CD4-positive, alpha-beta memory T cell (primary cell): Measurements from ENCODE around the gene LRIG1. TPM values are rescaled to one million over a fixed set of nuclear protein-coding genes. Genes with fewer than 3 reads are reported as not detected.

Source experiments
- CTCF ChIA-PET: fragments of 350-600 bp; sonication (Branson Sonifier 250); formaldehyde crosslinking; loops from one replicate; lab custom pipeline; 2021; ENCODE audit warnings: inconsistent platforms; ENCODE audit not compliant: partially characterized antibody; lab: Charles Lee
- POLR2A ChIA-PET: fragments of 350-600 bp; sonication (Branson Sonifier 250); formaldehyde crosslinking; loops from one replicate; lab custom pipeline; 2021; ENCODE audit not compliant: partially characterized antibody; lab: Charles Lee
- DNase-seq, 5 donors: peaks; one replicate each; pipeline versions ENCODE4 v3.0.0 to v3.0.0-alpha.2; 2020 to 2022; ENCODE audit warnings: mixed read lengths in 1 of 5
- H3K27ac ChIP-seq: one replicate; pipeline ENCODE4 v1.7.0; 2013; ENCODE audit warnings: low read depth, low read length
- H3K27me3 ChIP-seq: 2 replicates; pipeline ENCODE4 v1.7.0; 2013; ENCODE audit warnings: mild to moderate bottlenecking, low read length, moderate library complexity; ENCODE audit not compliant: insufficient read depth
- H3K36me3 ChIP-seq: 2 replicates; pipeline ENCODE4 v1.7.0; 2013; ENCODE audit warnings: mild to moderate bottlenecking, low read length, moderate library complexity; ENCODE audit not compliant: insufficient read depth
- H3K4me1 ChIP-seq: 2 replicates; pipeline ENCODE4 v1.7.0; 2013; ENCODE audit warnings: mild to moderate bottlenecking, low read length, moderate library complexity; ENCODE audit not compliant: insufficient read depth
- H3K4me3 ChIP-seq, 2 donors: one replicate each; pipeline ENCODE4 v1.7.0; 2013; ENCODE audit warnings: low read length in 2 of 2, mild to moderate bottlenecking in 1 of 2
- H3K9me3 ChIP-seq, 2 donors: one replicate each; pipeline ENCODE4 v1.7.0; 2013; ENCODE audit warnings: low read length in 2 of 2, control low read depth in 1 of 2; ENCODE audit not compliant: control insufficient read depth in 1 of 2
- H3K27ac Mint-ChIP-seq, 7 donors: one replicate each; pipeline ENCODE4 v1.8.0; 2020 to 2021; ENCODE audit warnings: mixed read lengths in 7 of 7, mild to moderate bottlenecking in 6 of 7, inconsistent platforms in 3 of 7, moderate library complexity in 3 of 7
- H3K27me3 Mint-ChIP-seq, 2 donors: one replicate each; pipeline ENCODE4 v1.8.0; 2020 to 2021; ENCODE audit warnings: mixed read lengths in 2 of 2
- H3K36me3 Mint-ChIP-seq, 2 donors: one replicate each; pipeline ENCODE4 v1.8.0; 2020 to 2021; ENCODE audit warnings: mixed read lengths in 2 of 2, inconsistent platforms in 1 of 2, mild to moderate bottlenecking in 1 of 2
- H3K4me1 Mint-ChIP-seq, 4 donors: one replicate each; pipeline ENCODE4 v1.8.0; 2020 to 2021; ENCODE audit warnings: mixed read lengths in 4 of 4, mild to moderate bottlenecking in 1 of 4
- H3K4me3 Mint-ChIP-seq, 8 donors: one replicate each; pipeline ENCODE4 v1.8.0; 2020 to 2021; ENCODE audit warnings: mixed read lengths in 8 of 8, mild to moderate bottlenecking in 7 of 8, moderate library complexity in 6 of 8, inconsistent platforms in 3 of 8
- H3K9me3 Mint-ChIP-seq, 8 donors: one replicate each; pipeline ENCODE4 v1.8.0; 2020 to 2021; ENCODE audit warnings: mixed read lengths in 8 of 8, mild to moderate bottlenecking in 5 of 8, inconsistent platforms in 3 of 8, moderate library complexity in 1 of 8
- intact Hi-C: fragments of 100-400 bp; cut with micrococcal nuclease; formaldehyde crosslinking; loops from one replicate; pipeline ENCODE4 v1.15.1; 2023
- polyA plus RNA-seq, 2 donors: library from polyadenylated mRNA; unstranded; fragments of 300-500 nt; fragmentation: Illumina TruSeq; gene quantifications; one replicate each; pipeline ENCODE4 v1.2.3, GENCODE V29; 2021
- total RNA-seq, 2 experiments: library from RNA; stranded (reverse); gene quantifications; one replicate each; pipeline ENCODE4 v1.2.3, GENCODE V29; 2021

The LRIG1 gene
- total and polyA plus RNA-seq, 4 experiments from 2014 or later = 28.6 to 71.7 (median 62.4) TPM

DNA sequence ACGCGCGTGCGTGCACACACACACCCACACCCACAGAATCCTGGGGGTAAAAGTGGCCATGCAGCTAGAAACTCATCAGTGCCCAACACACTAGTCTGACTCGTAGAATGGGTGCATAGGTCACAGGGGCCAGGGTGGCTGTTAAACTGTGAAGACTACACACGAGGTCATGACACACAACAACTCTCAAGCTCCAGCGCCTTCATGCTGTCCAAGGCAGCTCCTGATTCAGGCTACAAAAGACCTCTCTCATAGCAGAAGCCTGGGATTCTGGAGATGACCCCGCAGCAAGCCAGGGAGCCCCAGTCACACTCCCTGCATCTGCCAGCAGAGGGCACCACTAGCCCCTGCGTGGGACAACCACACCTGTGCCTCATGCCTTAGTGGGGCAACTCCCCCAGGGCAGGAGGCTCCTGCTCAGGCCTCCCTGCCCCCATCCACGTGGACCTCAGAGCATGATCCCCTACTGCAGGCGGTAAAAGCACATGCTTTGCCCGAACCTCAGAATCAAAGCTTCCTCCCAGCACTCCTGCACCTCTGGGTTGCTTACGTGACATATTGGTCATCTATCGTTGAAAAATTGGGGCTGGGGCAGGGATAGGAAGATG, 93.1 kb downstream of the LRIG1 start:
- Mint-ChIP-seq H3K36me3 (peaks cover 52 to 77% of the 10 kb centered on the region in 2 donors), H3K27me3 (no peaks in the 10 kb centered on the region), H3K9me3 (no peaks in the 10 kb centered on the region), H3K4me3 (no peak overlapping the region), H3K27ac (peak overlapping the region in 6 of 7 donors; percentile 37 to 76 (median 48)), H3K4me1 (peaks cover 0 to 4% (median 2%) of the 10 kb centered on the region in 4 donors)
- no peaks in the 10 kb centered on the region for H3K27me3 ChIP-seq
- H3K36me3 ChIP-seq = peaks cover 83% of the 10 kb centered on the region
- peak; percentile 67 to 75 (median 70) for DNase-seq
- H3K9me3 ChIP-seq = no peaks in the 10 kb centered on the region
- H3K4me3 ChIP-seq = no peak overlapping the region
- H3K27ac ChIP-seq = no peak overlapping the region
- intact Hi-C loops = loop anchor here (1.0 to 5.0 kb wide), 4 partner anchors 75 to 409 kb away; partner anchors contain the start of gene LRIG1
- ChIA-PET CTCF (interaction anchor here (0.6 to 7.8 kb wide), 69 partner anchors 10 to 411 kb away, joined by 3 to 187 read pairs (median 5); no protein-coding TSS in a partner anchor), POLR2A (interaction anchor here (1.0 to 1.7 kb wide), 5 partner anchors 13 to 105 kb away, joined by 3 to 8 read pairs (median 5); no protein-coding TSS in a partner anchor)
- no peaks in the 10 kb centered on the region for H3K4me1 ChIP-seq

DNA sequence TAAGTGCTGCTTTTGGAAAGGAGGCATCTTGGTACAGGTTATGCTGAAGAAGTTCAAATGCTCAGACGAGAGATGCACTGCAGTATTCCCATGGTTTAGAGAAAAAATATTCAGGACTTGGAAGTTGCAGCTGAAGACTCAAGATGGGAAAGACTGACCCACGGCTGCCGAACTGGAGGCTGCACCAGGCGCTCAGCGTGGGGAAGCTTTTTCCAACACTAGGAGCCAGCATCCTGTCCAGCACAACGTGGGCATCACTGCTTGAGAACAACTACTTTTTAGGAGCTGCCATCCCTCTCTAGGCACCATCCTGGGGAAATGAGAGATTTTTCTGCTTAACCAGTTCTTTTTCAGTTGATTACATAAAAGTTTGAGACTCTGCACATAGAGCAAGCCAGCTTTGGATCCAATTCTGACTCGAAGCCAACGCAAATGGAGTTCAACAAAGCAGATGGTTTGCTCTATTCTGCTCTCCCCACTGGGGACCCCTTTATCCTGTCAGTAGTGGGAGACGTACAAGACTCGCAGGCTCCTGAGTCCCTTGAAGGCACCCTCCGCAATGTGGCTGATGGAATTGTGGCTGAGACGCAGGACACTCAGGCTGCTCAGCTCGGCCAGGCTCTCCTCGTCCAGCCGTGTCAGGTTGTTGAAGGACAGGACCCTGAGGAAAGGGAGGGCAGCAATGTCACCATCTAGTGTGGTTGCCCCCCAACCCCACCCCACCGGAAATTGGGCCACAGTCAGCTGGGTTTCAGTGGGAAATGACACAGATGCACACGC, 93.8 kb downstream of the LRIG1 start:
- H3K36me3 ChIP-seq = peaks cover 81% of the 10 kb centered on the region
- H3K4me3 ChIP-seq = no peak overlapping the region
- Mint-ChIP-seq H3K27me3 (no peaks in the 10 kb centered on the region), H3K27ac (peak overlapping the region in 1 of 7 donors; percentile 47), H3K4me3 (no peak overlapping the region), H3K9me3 (no peaks in the 10 kb centered on the region), H3K4me1 (peaks cover 0 to 4% (median 2%) of the 10 kb centered on the region in 4 donors), H3K36me3 (peaks cover 51 to 75% of the 10 kb centered on the region in 2 donors)
- POLR2A ChIA-PET = interaction anchor here (1.0 to 1.7 kb wide), 2 partner anchors 12 to 105 kb away, joined by 3 to 5 read pairs; no protein-coding TSS in a partner anchor
- intact Hi-C loops = loop anchor here (1.0 to 5.0 kb wide), 4 partner anchors 75 to 409 kb away; partner anchors contain the start of gene LRIG1
- CTCF ChIA-PET = interaction anchor here (0.6 to 7.8 kb wide), 52 partner anchors 9 to 412 kb away, joined by 3 to 187 read pairs (median 5); no protein-coding TSS in a partner anchor
- H3K4me1 ChIP-seq = no peaks in the 10 kb centered on the region
- no peak overlapping the region for H3K27ac ChIP-seq
- H3K9me3 ChIP-seq = no peaks in the 10 kb centered on the region
- DNase-seq = no peak
- H3K27me3 ChIP-seq = no peaks in the 10 kb centered on the region

DNA sequence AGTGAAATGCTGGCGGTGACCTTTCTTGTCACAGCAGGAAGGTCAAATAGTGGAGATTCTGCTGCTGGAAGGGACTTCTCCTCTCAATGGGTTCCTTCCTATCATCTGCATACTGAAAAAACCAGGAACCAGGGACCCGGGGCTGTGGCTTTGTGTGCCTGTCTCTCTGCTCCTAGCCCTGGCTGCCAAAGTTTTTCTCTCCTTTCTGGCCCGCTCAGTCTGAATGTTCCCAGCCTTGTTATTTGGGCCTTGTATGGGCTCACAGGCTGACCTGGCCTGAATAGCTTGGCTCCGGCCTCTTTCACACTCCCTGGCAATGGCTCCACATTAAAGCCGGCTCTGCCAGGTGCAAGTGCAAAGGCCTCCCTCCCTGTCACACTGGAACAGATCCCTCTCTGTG, 94.7 kb downstream of the LRIG1 start:
- DNase-seq = no peak
- H3K27me3 Mint-ChIP-seq = no peaks in the 10 kb centered on the region
- ChIA-PET POLR2A (interaction anchor here (1.7 kb wide), 1 partner anchor 12 kb away, joined by 5 read pairs; no protein-coding TSS in a partner anchor), CTCF (interaction anchor here (1.1 to 7.8 kb wide), 11 partner anchors 13 to 413 kb away, joined by 3 to 187 read pairs (median 21); no protein-coding TSS in a partner anchor)
- no peak overlapping the region for H3K27ac Mint-ChIP-seq
- Histone ChIP-seq H3K4me1 (no peaks in the 10 kb centered on the region), H3K36me3 (peaks cover 79% of the 10 kb centered on the region), H3K27me3 (no peaks in the 10 kb centered on the region), H3K27ac (no peak overlapping the region), H3K4me3 (no peak overlapping the region), H3K9me3 (no peaks in the 10 kb centered on the region)
- H3K36me3 Mint-ChIP-seq = peaks cover 45 to 75% of the 10 kb centered on the region in 2 donors
- no peak overlapping the region for H3K4me3 Mint-ChIP-seq
- peaks cover 0 to 5% (median 2%) of the 10 kb centered on the region in 4 donors for H3K4me1 Mint-ChIP-seq
- intact Hi-C loops = loop anchor here (5.0 kb wide), 1 partner anchor 76 kb away; no protein-coding TSS in a partner anchor
- no peaks in the 10 kb centered on the region for H3K9me3 Mint-ChIP-seq

DNA sequence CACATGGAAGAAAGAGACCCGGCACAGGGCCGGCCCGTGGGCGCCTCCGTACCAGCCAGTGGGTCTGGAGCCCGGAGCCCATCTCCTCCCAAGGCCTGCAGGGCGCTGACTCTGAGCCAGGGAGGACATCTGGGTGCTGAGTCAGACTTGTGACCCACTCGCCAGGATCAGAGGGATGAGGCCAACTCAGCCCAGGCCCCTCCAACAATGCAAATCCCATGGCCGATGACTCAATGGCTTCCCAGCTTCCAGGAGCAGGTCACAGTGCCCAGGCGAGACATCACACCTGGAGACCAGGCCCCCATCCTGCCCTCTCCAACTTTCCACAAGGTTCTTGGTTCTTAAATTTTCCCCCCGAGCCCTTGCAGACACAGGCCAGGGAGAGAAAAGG, 95.1 kb downstream of the LRIG1 start:
- Mint-ChIP-seq H3K27ac (no peak overlapping the region), H3K9me3 (no peaks in the 10 kb centered on the region), H3K4me3 (no peak overlapping the region), H3K36me3 (peaks cover 44 to 71% of the 10 kb centered on the region in 2 donors), H3K27me3 (no peaks in the 10 kb centered on the region), H3K4me1 (peaks cover 0 to 6% (median 2%) of the 10 kb centered on the region in 4 donors)
- intact Hi-C loops = loop anchor here (5.0 kb wide), 1 partner anchor 77 kb away; no protein-coding TSS in a partner anchor
- Histone ChIP-seq H3K27me3 (no peaks in the 10 kb centered on the region), H3K9me3 (no peaks in the 10 kb centered on the region), H3K27ac (no peak overlapping the region), H3K4me1 (no peaks in the 10 kb centered on the region), H3K36me3 (peaks cover 75% of the 10 kb centered on the region), H3K4me3 (no peak overlapping the region)
- POLR2A ChIA-PET = interaction anchor here (1.7 kb wide), 1 partner anchor 11 kb away, joined by 5 read pairs; no protein-coding TSS in a partner anchor
- CTCF ChIA-PET = interaction anchor here (1.9 to 7.8 kb wide), 7 partner anchors 28 to 414 kb away, joined by 4 to 187 read pairs (median 23); no protein-coding TSS in a partner anchor
- DNase-seq = no peak

DNA sequence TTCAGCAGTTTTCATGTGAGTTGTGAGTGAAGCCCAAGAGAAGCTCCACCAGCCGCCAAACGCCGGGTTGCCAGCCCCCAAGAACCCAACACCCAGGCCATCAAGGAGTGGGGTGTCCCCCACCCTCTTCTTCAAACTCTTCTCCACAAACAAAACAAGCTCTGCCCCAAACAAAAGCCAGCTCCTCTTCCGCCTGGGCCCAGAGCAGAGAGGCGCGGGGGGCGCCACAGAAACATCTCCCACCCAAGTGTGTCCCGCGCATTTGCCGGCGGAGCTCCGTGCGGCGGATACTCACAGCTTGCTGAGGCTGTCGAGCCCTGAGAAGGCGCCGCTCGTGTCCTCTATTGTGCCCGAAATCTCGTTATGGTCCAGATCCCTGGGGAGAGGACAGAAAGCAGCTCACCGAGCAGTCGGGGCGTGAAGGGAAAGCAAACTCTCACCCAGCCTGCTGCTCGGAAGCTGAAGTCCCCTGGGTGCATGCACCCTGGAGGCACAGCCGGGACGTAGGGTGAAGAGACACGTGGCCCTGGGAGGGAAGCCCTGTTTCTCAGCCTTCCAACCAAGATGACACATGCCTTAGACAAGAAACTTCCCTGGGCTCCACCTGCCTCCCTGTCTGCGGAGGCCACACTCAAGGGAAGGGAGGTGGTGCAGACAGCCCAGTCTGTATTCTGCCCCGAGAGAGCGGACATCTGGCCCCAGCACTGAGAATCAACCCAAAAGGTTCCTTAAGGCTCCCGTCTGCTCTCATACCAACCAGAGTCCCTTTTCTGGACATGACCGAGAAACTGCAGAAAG, 95.7 kb downstream of the LRIG1 start:
- intact Hi-C loops = loop anchor here (5.0 kb wide), 1 partner anchor 77 kb away; no protein-coding TSS in a partner anchor
- POLR2A ChIA-PET = interaction anchor here (0.5 kb wide), 1 partner anchor 16 kb away, joined by 3 read pairs; no protein-coding TSS in a partner anchor
- no peaks in the 10 kb centered on the region for H3K9me3 Mint-ChIP-seq

DNA sequence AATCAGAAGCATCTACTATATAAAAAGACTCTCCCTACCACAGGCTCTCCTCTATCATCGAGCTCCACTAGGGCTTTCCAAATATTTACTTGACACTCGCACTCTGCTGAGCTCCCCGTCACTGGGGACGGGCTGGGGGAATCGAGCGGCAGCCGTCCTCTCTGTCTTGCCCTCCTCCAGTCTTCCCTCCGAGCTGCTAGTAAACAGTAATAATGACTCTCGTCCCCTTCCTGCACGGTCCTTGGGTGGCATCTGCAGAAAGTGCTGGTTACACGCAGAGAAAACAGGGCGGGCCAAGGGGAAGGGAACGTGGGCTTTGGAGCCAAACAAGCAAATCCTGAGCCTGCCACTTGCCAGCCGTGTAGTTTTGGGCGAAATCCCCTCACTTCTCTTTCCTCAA, 96.6 kb downstream of the LRIG1 start:
- H3K4me3 Mint-ChIP-seq = no peak overlapping the region
- peaks cover 0 to 6% (median 2%) of the 10 kb centered on the region in 4 donors for H3K4me1 Mint-ChIP-seq
- no peaks in the 10 kb centered on the region for H3K27me3 Mint-ChIP-seq
- Histone ChIP-seq H3K4me3 (no peak overlapping the region), H3K36me3 (peaks cover 60% of the 10 kb centered on the region), H3K27me3 (no peaks in the 10 kb centered on the region), H3K9me3 (no peaks in the 10 kb centered on the region), H3K4me1 (no peaks in the 10 kb centered on the region), H3K27ac (no peak overlapping the region)
- peak overlapping the region in 2 of 7 donors; percentile 8 to 72 for H3K27ac Mint-ChIP-seq
- H3K9me3 Mint-ChIP-seq = no peaks in the 10 kb centered on the region
- DNase-seq = no peak
- intact Hi-C loops = no loop called here
- POLR2A ChIA-PET = interaction anchor here (0.5 kb wide), 1 partner anchor 15 kb away, joined by 3 read pairs; no protein-coding TSS in a partner anchor
- H3K36me3 Mint-ChIP-seq = peaks cover 36 to 65% of the 10 kb centered on the region in 2 donors
- CTCF ChIA-PET = interaction anchor here (0.5 to 7.8 kb wide), 13 partner anchors 9 to 415 kb away, joined by 3 to 187 read pairs (median 4); no protein-coding TSS in a partner anchor

More for the DNA sequence above, 95.7 kb downstream of the LRIG1 start:
- Mint-ChIP-seq H3K36me3 (peaks cover 39 to 66% of the 10 kb centered on the region in 2 donors), H3K27me3 (no peaks in the 10 kb centered on the region), H3K4me1 (peaks cover 0 to 6% (median 2%) of the 10 kb centered on the region in 4 donors), H3K4me3 (no peak overlapping the region), H3K27ac (peak overlapping the region in 2 of 7 donors; percentile 2 to 14)
- CTCF ChIA-PET = interaction anchor here (0.9 to 7.8 kb wide), 7 partner anchors 8 to 414 kb away, joined by 4 to 187 read pairs (median 8); no protein-coding TSS in a partner anchor
- no peak for DNase-seq
- H3K4me3 ChIP-seq = no peak overlapping the region
- H3K4me1 ChIP-seq = no peaks in the 10 kb centered on the region
- H3K27me3 ChIP-seq = no peaks in the 10 kb centered on the region
- peaks cover 69% of the 10 kb centered on the region for H3K36me3 ChIP-seq
- H3K27ac ChIP-seq = no peak overlapping the region
- no peaks in the 10 kb centered on the region for H3K9me3 ChIP-seq
